GM19397 (cell line): ENCODE data around the gene GNRH2.
"Not testable (repeated sequence)": the region's sequence is repeated elsewhere in the genome, so short reads cannot be mapped to it uniquely, and the experiment has no call there.

ENCODE experiments used
- ATAC-seq: cut with Tn5 transposase; IDR thresholded peaks from one replicate; pipeline ENCODE4 v1.9.1; 2021; ENCODE audit warnings: mild to moderate bottlenecking, moderate library complexity; ENCODE audit not compliant: unreplicated experiment

The GNRH2 gene

DNA sequence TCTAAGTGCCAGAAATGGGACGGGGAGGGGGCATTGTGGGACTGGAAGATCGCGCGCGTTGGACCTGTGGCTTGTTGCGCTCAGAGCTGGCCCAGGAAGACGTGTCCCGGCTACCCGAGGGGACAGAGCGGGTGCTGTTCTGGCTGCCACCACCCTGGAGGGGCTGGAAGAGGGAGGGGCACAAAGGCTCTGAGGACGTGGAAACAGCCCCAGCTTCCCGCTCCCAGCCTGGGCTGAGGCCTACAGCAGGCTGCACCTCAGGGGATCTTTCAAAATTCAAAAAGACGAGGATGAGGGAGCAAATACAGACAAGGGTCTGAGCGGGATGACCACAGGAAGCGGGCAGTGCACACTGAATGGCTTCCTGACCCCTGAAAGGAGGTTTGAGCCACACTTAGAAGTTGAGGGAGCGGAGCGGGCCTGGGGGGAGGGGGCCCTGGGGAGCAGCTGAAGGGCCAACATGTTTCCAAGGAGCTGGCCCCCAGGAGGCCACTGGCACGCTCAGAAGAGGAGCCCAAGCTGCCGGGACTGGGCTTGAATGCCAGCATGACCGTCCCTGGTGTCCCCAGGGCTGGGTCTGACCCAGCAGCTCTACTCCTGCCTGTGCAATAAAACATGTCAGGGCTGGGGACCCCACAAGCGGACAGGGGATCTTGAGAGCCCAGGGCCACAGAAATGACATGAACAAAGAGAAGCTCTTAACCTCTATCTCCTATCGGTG, 29.3 kb downstream of the GNRH2 start:
- no peak for ATAC-seq

DNA sequence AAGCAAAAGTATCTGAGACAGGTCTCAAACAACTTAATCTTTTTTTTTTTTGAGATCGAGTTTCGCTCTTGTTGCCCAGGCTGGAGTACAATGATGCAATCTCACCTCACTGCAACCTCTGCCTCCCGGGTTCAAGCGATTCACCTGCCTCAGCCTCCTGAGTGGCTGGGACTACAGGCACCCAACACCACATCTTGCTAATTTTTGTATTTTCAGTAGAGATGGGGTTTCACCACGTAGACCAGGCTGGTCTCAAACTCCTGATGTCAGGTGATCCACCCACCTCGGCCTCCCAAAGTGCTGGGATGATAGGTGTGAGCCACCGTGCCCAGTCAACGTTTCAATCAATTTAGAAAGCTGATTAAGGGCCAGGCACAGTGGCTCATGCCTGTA, 29.8 kb downstream of the GNRH2 start:
- ATAC-seq = not testable (repeated sequence)

DNA sequence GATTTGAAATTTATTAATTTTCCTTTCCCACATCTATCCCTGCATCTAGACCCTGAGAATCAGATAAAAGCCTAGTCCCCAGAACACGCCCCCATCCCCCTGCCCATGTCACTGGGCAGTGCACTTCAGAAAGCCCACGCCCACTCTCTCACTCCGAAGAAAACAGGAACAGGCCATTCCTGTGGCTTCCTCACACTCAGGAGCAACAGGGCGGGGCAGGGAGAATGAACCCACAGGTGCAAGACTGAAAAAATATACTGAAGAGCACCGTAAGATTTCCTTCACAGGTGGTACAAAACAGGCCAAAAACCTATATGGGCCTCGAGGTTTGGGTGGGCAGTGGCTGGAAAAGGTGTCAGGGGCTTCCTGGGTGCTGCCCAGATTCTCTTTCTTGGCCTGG, 31.4 kb downstream of the GNRH2 start:
- no peak for ATAC-seq

DNA sequence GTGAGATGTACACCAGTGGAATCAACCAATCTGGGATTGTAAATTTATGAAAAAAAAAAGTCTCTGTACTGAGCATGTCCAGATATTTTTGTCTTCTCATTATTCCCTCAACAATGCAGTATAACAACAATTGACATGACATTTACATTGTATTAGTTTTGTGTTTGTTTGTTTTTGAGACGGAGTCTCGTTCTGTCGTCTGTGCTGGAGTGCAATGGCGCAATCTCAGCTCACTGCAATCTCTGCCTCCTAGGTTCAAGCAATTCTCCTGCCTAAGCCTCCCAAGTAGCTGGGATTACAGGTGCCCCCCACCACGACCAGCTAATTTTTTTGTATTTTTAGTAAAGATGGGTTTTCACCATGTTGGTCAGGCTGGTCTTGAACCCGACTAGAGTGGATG, 31.9 kb downstream of the GNRH2 start:
- ATAC-seq = not testable (repeated sequence)

DNA sequence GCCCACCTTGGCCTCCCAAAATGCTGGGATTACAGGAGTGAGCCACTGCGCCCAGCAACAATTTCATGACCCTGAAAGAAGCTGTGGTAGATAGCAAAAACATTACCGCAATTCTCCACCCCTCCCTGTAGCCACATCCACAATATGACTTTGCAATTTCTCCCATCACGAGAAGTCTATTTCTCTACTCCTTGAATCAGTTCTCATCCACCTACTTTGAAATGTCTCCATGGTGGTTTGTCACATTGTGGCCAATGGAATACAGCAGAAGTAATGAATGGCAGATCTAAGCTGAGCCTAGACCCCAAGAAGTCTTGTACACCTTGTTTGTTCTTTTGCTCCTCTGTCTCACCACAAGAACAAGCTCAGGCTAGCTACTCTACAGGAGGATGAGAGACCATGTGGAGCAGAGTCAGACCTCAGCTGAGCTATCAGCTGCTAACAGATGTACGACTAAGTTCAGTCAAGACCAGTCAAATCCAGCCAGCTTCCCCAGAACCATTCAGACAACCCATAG, 34.3 kb downstream of the GNRH2 start:
- ATAC-seq = no peak

DNA sequence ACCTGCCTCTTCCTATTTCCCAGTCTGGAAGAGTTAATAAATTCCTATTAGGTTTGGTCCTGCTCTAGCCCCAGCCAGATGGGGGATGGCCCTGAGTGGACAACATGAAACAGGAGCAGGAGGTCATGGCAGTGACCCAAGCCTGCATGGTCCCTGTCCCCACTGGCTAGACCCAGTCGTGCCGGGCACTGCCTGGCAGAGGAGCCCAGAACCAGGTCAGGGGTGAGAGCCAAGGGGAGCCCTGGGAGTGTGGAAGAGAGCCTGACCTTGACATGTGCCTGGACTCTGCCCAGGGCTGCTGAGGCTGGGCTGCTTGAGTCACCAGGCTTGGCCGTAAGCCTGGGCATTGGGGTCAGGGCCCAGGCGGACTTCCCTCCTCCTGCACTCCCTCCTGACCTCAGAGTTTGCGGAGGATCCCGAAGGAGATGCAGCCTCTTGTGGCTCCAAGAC, 37.5 kb downstream of the GNRH2 start:
- ATAC-seq = no peak

DNA sequence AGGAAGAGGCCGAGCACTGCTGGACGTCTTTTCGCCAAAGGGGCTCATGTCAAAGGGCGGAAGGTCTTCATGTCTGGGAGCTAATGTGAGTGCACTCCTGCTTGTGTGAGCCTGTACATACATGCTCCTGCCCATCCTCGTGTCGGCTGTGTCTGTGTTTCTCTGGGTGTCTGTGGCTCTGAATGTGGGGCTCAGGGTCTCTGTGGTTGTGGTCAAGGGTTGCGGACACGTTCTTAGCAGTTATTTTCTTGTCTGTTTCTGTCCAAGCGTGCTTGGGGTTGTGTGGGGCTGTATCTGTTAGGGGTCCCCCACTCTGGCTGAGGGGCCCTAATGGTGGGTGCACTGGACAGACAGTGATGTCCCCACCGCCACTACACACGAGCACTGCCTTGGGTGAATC, 38.2 kb downstream of the GNRH2 start:
- no peak for ATAC-seq

DNA sequence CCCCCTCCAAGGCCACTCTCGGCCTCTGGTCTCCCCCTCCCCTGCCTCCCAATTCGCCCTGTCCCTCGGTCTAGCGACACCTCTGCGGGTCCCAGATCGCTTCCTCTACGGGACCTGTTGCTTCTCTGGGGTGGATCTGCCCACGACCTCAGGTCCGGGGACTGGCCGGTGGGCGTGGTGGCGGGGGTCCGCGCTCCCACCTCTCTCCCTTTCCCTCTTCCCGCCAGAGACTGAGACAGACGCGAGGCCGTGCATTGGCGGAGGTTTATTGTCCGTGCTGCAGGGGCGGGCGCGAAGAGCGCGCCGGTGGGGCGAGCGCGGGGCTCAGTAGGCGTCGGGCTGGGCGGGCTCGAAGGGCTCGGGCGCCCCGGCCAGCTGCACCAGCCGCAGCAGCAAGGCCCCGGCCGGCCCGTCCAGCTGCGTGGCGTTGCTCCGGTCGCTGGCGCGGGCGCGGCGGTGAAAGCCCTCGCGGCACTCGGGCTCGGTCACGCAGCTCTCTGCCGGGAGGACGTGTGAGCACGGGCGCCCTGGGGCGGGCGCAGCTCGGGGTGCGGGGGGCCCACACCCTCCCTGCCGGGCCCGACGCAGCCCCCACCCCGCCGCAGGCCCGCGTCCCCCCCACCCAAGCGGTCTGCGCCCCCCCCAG, 39.0 kb downstream of the GNRH2 start:
- ATAC-seq = no peak

DNA sequence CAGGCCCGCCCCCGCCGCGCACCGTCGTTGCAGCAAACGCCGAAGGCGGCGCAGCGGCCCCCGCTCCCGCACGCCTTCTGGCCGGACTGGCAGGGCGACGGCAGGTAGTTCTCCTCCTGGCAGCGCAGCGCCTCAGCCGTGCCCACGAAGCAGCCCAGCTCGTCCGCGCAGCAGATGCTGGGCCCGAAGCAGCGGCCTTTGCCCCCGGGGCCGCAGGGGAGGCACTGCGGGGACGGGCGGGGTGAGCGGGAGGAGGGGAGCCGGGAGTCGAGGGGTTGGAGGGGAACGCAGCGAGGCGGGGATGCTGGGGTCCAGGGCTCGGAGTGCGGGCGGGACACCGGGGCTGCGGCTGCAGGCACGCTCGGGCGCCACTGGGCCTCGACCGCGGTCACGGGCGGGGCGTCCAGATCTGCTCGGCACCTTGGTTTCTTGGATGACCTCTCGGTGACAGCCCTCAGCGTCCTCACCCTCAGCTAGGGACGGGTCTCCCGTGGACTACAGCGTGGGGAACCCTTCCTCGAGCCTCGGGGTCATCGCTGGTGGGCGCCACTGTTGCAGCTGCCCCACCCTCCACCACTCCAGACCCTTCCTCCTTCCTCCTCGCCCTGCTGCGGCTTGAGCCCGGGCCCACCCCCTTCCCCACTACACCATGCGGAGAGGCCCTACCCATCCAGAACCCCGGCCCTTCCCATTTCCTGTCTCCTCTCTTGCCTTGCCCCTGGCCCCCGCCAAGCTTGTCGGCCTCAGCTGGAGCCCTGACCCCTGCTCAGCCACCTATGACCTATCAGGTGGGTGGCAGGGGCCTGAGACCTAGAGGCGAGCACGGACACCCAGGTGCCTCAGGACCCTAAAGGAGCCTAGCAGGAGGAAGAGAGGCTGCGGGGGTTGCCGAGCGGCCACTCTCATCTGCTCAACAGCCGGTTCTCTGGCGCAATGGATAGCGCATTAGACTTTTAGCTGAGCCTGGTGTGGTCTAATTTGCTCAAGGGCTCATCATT, 39.8 kb downstream of the GNRH2 start:
- ATAC-seq = no peak

DNA sequence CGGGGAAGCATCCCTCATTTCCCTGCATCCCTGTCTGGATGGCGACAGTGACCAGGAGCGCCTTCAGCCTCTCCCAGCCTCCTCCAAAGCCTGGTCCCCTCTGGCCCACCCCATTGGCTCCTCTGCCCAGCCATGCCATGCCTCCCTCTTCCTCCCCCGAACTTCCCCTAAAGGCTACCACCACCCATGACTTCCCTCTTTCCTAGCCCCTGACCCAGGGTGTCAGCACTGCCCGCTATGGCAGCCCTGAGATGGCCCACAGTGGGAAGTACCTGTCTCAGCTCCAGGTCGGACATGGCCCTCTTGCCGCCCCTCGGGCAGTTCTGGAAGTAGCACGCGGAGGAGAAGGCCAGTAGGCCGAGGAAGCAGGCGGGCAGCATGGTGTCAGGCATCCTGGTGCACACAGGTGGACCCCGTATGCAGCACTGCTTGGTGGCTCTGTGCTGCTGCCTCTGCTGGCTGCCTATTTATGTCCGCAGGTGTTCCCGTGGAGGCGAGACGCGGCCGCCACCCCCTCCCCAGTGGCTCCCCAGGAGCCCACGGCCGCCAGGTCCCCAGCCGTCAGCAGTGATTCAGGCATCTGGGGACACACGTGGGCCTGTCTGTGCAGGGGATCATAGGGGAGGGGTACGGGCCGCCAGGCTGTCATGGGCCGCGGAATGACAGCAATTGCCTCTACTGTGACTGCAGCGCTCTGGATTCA, 41.0 kb downstream of the GNRH2 start, which contains the start of gene AVP:
Gene AVP, minus strand, starts transcription at position 442 of the 703 bp plus-strand sequence. Its CDS starts 50 bp downstream, at position 392.
- no peak for ATAC-seq

DNA sequence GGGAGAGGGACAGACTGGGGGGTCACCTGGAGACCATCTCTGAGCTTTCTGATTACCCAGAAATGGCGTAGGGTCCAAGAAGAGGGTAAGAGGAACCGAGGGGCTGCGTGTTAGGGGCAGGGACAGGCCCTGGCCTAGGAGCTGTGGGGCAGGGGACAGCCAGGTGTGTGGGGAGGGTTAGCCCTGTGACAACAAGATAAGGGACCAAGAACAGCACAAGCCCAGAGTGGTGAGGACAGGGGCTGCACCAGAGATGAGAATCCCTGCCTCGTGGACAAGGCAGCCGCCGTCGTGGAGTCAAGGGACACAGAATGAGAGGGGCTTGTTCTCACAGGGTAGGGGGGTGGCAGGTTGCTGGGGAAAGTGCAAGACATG, 41.6 kb downstream of the GNRH2 start:
- ATAC-seq = no peak

DNA sequence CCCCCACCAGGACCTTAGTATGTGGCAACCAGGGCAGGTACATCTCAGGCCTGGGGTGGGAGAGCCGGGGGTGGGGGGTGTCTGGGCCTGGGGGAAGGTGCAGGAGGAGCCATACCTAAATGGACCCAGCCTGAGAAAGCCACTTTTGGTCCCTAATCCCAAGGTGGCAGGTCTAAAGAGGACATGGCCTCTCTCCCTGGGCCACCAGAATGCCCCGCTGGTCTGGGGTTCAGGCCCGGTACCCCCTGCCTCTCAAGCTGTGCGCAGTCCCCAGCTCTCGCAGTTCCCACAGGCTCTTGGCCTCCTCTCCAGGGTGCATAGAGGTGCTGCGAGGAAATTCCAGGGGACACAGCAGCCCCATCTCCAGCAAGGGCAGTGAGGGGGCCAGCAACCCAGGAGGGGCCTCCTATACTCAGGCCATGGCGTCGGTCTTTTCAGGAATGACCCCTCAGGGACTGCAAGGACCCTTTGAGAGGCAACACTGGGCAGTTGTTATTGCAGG, 42.2 kb downstream of the GNRH2 start:
- no peak for ATAC-seq

DNA sequence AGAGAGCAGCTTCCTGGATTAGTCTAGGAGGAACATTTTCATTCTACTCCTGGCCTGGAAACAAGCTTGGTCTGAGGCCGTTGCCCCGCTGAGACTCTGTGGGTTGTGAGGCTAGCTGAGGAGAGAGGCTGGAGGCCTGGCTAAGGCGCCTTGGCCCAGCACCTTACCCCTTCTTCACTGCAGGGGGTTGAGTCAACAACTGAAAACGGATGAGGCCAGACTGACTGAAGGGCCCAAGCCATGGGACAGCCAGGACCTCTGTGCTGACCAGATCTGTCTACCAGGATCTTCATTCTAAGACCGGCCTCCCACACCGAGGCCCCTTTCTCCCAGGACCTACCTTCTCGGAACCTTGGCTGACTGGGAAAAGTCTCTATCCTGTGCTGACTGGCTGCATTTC, 44.6 kb downstream of the GNRH2 start:
- ATAC-seq = no peak

DNA sequence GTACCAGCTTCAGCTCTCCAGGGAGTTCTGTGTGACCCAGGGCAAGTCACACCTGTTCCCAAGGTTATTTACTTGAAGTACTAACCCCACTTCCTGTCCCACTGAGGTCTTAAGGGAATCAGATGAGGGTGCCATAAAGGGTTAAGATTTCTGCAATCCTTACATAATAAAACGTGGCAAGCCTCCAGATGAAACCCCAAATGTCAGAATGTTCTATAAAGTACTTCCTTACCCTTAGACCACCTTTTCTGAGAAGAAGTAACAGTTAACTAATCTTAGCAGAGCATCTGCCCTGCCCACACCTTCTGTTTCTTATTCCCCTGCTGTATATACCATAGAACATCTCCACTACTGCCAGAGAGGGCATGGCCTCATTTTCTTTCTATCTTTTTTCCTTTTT, 47.1 kb downstream of the GNRH2 start:
- ATAC-seq = no peak

DNA sequence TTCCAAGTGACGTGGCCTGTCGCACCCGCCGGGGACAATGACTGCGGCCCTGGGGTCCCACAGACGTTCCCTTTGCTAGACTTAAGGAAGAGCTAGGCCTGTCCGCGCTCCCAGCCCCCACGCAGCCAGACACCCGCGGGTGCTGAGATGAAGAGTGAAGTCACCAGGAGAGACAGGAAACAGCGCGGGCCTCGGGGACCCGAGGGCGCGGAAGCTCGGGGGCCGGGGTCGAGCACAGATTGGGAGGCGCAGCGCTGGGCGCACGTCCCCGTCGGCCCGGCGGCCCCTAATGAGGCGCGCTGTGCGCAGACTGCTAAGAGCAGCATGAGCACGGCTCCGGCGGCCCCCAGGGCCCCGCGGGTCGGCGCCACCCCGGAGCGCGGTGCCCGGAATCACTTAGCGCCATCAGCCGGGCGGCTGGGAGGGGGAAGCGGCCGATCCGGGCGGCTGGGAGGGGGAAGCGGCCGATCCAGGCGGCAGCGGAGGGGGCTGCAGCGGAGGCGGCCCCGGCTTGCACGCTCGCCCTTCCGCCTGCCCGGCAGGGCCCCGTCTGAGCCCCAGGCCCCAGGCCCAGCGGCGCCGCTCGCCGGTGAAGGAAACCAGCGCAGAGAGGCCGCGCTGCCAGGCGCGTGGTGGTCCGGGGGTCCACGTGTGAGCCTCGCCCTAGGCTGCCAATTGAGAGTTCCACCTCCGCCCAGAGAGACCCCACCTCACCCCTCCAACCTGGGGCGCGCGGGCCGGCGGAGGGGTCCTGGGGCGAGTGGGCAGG, 49.4 kb downstream of the GNRH2 start:
- no peak for ATAC-seq

DNA sequence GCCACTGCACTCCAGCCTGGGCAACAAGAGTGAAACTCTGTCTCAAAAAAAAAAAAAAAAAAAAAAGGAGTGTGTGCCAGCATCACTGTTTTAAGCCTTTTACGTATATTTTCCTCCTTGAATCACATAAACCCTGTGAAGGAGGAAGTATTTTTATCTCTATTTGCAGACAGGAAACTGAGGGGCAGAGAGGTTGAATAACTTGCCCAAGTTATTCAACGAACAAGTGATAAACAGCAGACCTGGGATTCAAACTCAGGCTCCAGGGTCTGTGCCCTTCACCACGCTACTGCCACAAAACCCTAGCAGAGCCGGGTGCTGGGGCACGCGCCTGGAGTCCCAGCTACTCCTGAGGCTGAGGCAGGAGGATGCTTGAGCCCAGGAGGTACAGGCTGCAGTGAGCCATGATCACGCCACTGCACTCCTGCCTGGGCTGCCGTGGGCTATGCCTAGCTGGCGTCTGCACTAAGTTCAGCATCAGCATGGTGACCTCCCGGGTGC, 50.5 kb downstream of the GNRH2 start:
- no peak for ATAC-seq

DNA sequence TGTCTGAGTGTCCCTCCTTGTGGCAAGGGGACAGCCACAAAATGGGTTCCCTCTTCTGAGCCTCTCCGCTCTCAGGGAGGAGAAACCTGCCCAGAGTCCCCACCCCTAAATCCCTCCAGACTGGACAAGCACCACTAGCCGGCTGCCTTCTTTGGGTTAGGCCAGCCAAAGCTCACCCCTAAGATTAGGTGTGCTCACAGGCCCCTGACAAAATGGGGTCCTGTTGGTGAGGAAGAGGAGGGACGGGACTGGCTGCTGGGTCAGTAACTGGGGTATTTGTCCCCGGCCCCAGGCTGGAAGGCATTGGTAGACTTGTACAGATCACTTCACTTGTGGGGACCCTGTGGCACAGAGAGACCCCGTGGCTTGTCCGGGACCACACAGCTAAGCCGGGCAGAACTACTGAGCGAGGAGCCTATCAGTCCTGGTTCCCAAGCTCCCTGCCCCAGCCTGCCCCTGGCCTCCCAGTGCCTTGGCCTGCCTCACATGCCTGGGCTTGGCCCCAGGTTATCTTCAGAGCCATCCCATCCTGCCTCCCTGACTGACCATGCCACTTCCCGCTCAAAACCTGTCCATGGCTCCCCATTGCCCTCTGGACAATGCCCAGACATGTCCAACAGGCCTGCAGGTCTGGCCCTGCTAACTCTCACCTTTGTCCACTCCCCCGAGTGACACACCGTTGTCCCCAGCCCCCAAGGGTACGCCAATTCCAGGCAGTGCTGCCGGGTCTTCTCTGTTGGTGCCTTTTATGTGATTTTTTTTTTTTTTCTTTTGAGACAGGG, 51.6 kb downstream of the GNRH2 start:
- no peak for ATAC-seq
